Progenitor cell of endocrine pancreas (in vitro differentiated cells): ENCODE data around the gene PDZRN4. TPM values are rescaled to one million over a fixed set of nuclear protein-coding genes. Genes with fewer than 3 reads are reported as not detected.

Source experiments
- DNase-seq: peaks from one replicate; pipeline ENCODE4 v3.0.0; 2021; ENCODE audit warnings: low spot score; ENCODE audit not compliant: unreplicated experiment
- H3K27ac Mint-ChIP-seq: 2 replicates; pipeline ENCODE4 v1.8.0; 2021; ENCODE audit warnings: mild to moderate bottlenecking, moderate library complexity, mixed read lengths
- H3K27me3 Mint-ChIP-seq: 2 replicates; pipeline ENCODE4 v1.8.0; 2021; ENCODE audit warnings: mixed read lengths
- H3K36me3 Mint-ChIP-seq: 2 replicates; pipeline ENCODE4 v1.8.0; 2022; ENCODE audit warnings: mixed read lengths; ENCODE audit not compliant: insufficient read depth
- H3K4me1 Mint-ChIP-seq: 2 replicates; pipeline ENCODE4 v1.8.0; 2021; ENCODE audit warnings: low read depth, mixed read lengths
- H3K4me3 Mint-ChIP-seq: 2 replicates; pipeline ENCODE4 v1.8.0; 2021; ENCODE audit warnings: low read depth, mild to moderate bottlenecking, moderate library complexity, mixed read lengths
- H3K9me3 Mint-ChIP-seq: 2 replicates; pipeline ENCODE4 v1.8.0; 2021; ENCODE audit warnings: low read depth, mixed read lengths
- CTCF ChIP-seq: fragments of 200-600 bp; sonication (generic); IDR thresholded peaks from one replicate; pipeline ENCODE4 v1.5.0; 2021; ENCODE audit warnings: antibody characterized with exemption, mild to moderate bottlenecking; ENCODE audit not compliant: unreplicated experiment
- total RNA-seq: library from RNA; stranded (reverse); gene quantifications from 2 replicates; pipeline ENCODE4 v1.2.1, GENCODE V29; 2021

The PDZRN4 gene
- total RNA-seq, 1 donor from 2014 or later, result 0.12 TPM

DNA sequence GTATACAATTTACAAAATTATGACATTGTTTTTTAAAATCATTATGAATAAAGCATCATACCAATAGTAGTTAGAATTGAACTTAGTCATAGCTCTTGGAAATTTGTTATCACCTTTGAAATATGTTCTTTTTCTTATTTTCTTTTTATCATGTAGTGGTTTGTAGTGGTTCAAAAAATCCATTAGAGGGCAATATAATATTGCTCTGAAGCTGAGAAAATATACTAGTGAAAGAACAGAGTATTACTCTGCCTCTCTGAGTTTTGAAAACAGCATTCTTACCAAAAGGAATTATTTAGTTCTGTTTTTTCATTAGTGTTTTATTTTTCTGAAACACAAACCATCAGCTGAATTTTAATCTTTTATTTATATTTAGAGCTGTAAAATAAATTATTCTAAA, 76.2 kb downstream of the PDZRN4 start:
- Mint-ChIP-seq H3K27ac (no peak overlapping the region), H3K9me3 (no peaks in the 10 kb centered on the region), H3K36me3 (no peaks in the 10 kb centered on the region), H3K27me3 (no peaks in the 10 kb centered on the region), H3K4me3 (no peak overlapping the region), H3K4me1 (no peaks in the 10 kb centered on the region)
- DNase-seq, result no peak
- peak; percentile 56 for TF ChIP-seq CTCF

- Mint-ChIP-seq H3K27ac (no peak overlapping the region), H3K36me3 (no peaks in the 10 kb centered on the region), H3K9me3 (no peaks in the 10 kb centered on the region), H3K27me3 (no peaks in the 10 kb centered on the region), H3K4me1 (peaks cover 7% of the 10 kb centered on the region), H3K4me3 (no peak overlapping the region)
- DNase-seq, result no peak
- no peak for TF ChIP-seq CTCF
Observed at GRCh38 chr12:41269056-41269455, 80.9 kb downstream of the PDZRN4 start.

DNA sequence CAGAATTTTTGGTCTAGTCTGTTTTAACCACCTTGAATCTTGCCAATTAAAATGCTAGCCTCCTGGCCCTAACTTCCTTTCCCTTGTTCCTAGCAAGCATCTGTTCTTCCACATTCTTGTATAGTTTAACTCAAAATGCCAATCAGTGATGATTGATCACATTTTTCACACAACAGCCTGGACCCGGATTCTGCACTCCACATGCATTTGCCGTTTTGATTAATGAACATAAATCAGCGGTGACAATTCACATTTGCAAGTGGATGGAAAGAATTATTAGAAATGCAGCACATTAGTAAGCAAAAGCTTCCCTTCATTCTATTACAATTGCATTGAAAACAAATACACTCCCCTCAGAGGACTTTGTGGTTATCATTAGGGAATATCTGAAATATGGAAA, 83.4 kb downstream of the PDZRN4 start:
- Mint-ChIP-seq H3K4me3 (no peak overlapping the region), H3K27ac (no peak overlapping the region), H3K9me3 (no peaks in the 10 kb centered on the region), H3K4me1 (peaks cover 13% of the 10 kb centered on the region), H3K36me3 (no peaks in the 10 kb centered on the region), H3K27me3 (no peaks in the 10 kb centered on the region)
- no peak for DNase-seq
- TF ChIP-seq CTCF, result no peak

DNA sequence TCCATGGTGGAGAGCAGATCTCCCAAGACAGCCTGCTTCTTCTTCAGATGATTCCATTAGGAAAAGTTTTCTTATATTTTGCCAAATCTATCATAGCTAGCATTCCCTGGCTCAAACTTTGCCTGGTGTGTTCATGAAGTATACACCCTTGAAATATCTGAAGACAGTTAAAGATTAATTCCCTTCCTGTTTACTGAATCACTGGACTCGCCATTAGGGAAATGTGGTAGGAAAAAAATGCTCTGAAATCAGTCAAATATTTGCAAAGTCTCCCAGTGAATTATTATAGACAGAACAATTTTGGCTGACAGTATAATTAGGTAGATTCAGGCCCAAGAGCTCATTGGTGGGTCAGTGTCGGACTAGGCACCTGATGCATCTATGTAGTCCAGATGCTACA, 86.5 kb downstream of the PDZRN4 start:
- DNase-seq, result no peak
- Mint-ChIP-seq H3K27ac (no peak overlapping the region), H3K27me3 (no peaks in the 10 kb centered on the region), H3K36me3 (no peaks in the 10 kb centered on the region), H3K4me3 (no peak overlapping the region), H3K4me1 (peaks cover 31% of the 10 kb centered on the region), H3K9me3 (no peaks in the 10 kb centered on the region)
- TF ChIP-seq CTCF, result no peak

- H3K9me3 Mint-ChIP-seq, result no peaks in the 10 kb centered on the region
- no peaks in the 10 kb centered on the region for H3K36me3 Mint-ChIP-seq
- peak; percentile 87 for TF ChIP-seq CTCF
- H3K4me1 Mint-ChIP-seq, result peaks cover 25% of the 10 kb centered on the region
- H3K4me3 Mint-ChIP-seq, result peak overlapping the region; percentile 3
- no peak overlapping the region for H3K27ac Mint-ChIP-seq
- no peak for DNase-seq
- H3K27me3 Mint-ChIP-seq, result no peaks in the 10 kb centered on the region
Observed at GRCh38 chr12:41277100-41277945, 89.2 kb downstream of the PDZRN4 start.
